ENCODE data around the gene HAUS2. TPM values are rescaled to one million over a fixed set of nuclear protein-coding genes. Genes with fewer than 3 reads are reported as not detected.

Gene HAUS2
- polyA plus RNA-seq, 1 donor from 2014 or later, result 76.0 TPM

GRCh38 chr15:42612367-42612912 lies 63.8 kb downstream of the HAUS2 start:
- H3K4me3 ChIP-seq (ENCODE audit: low read length), result no peak overlapping the region
- H3K27ac ChIP-seq (ENCODE audit: low read length), result no peak overlapping the region
- H3K27me3 ChIP-seq (ENCODE audit: insufficient read depth, low read depth, low read length), result no peaks in the 10 kb centered on the region
- no peaks in the 10 kb centered on the region for H4K20me1 ChIP-seq (ENCODE audit: insufficient read depth)
- H3K9ac ChIP-seq (ENCODE audit: low read length), result no peak overlapping the region
- H3K9me3 ChIP-seq (ENCODE audit: low read length), result no peaks in the 10 kb centered on the region
- H3K4me2 ChIP-seq (ENCODE audit: low read length), result no peak overlapping the region
- H3K79me2 ChIP-seq (replicated peaks; ENCODE audit: insufficient read depth, low read length), result no peaks in the 10 kb centered on the region
- H3F3A ChIP-seq (ENCODE audit: insufficient read depth, low read length, poor library complexity, severe bottlenecking), result no peaks in the 10 kb centered on the region
- H3K9me2 ChIP-seq (ENCODE audit: insufficient read depth, low read length), result no peaks in the 10 kb centered on the region
- no peaks in the 10 kb centered on the region for H3K36me3 ChIP-seq (ENCODE audit: insufficient read depth, low read length)
- no peak overlapping the region for H2AFZ ChIP-seq (ENCODE audit: low read depth, low read length)
- TF ChIP-seq REST (IDR thresholded peaks at IDR 0.05; ENCODE audit: borderline replicate concordance), result no peak
- no peak for TF ChIP-seq RAD21 (conservative IDR thresholded peaks at IDR 0.05)
- no peak for TF ChIP-seq EP300 (conservative IDR thresholded peaks at IDR 0.05; ENCODE audit: poor library complexity, severe bottlenecking)
- TF ChIP-seq CTCF (IDR thresholded peaks at IDR 0.05; ENCODE audit: poor library complexity, severe bottlenecking), result no peak
- TF ChIP-seq TAF1 (IDR thresholded peaks at IDR 0.05; ENCODE audit: low read depth), result no peak
- TF ChIP-seq POLR2AphosphoS5 (IDR thresholded peaks at IDR 0.05), result no peak
- TF ChIP-seq EZH2 (IDR thresholded peaks at IDR 0.05; ENCODE audit: borderline replicate concordance, insufficient read depth, low read length, poor library complexity, severe bottlenecking), result no peak
- no peak for TF ChIP-seq MXI1 (conservative IDR thresholded peaks at IDR 0.05; ENCODE audit: poor library complexity, severe bottlenecking)
- no peak for TF ChIP-seq SMC3 (conservative IDR thresholded peaks at IDR 0.05; ENCODE audit: poor library complexity)

- no peaks in the 10 kb centered on the region for H3K36me3 ChIP-seq (ENCODE audit: insufficient read depth, low read length)
- H3K27me3 ChIP-seq (ENCODE audit: insufficient read depth, low read depth, low read length), result no peaks in the 10 kb centered on the region
- H4K20me1 ChIP-seq (ENCODE audit: insufficient read depth), result no peaks in the 10 kb centered on the region
- TF ChIP-seq REST (IDR thresholded peaks at IDR 0.05; ENCODE audit: borderline replicate concordance) (no peak), EZH2 (IDR thresholded peaks at IDR 0.05; ENCODE audit: borderline replicate concordance, insufficient read depth, low read length, poor library complexity, severe bottlenecking) (no peak), RAD21 (conservative IDR thresholded peaks at IDR 0.05) (no peak), EP300 (conservative IDR thresholded peaks at IDR 0.05; ENCODE audit: poor library complexity, severe bottlenecking) (no peak), TAF1 (IDR thresholded peaks at IDR 0.05; ENCODE audit: low read depth) (no peak)
- H3K9me2 ChIP-seq (ENCODE audit: insufficient read depth, low read length), result no peaks in the 10 kb centered on the region
- H3K79me2 ChIP-seq (replicated peaks; ENCODE audit: insufficient read depth, low read length), result no peaks in the 10 kb centered on the region
- H2AFZ ChIP-seq (ENCODE audit: low read depth, low read length), result no peak overlapping the region
- no peak overlapping the region for H3K9ac ChIP-seq (ENCODE audit: low read length)
- H3K9me3 ChIP-seq (ENCODE audit: low read length), result no peaks in the 10 kb centered on the region
- no peak overlapping the region for H3K4me2 ChIP-seq (ENCODE audit: low read length)
- H3K27ac ChIP-seq (ENCODE audit: low read length), result no peak overlapping the region
- H3F3A ChIP-seq (ENCODE audit: insufficient read depth, low read length, poor library complexity, severe bottlenecking), result no peaks in the 10 kb centered on the region
- no peak overlapping the region for H3K4me3 ChIP-seq (ENCODE audit: low read length)
Measured at GRCh38 chr15:42616107-42616506, 67.5 kb downstream of the HAUS2 start.

Other genes starting within 250 kb of the HAUS2 start
- gene CAPN3, start 189.3 kb upstream of the HAUS2 start, polyA plus RNA-seq, result 1.5 TPM in 1 of 2 replicates, not detected in the other
- 18.6 and 24.0 TPM in 2 replicates for gene ZNF106, start 57.7 kb upstream of the HAUS2 start, polyA plus RNA-seq
- 36.6 and 40.7 TPM in 2 replicates for gene SNAP23, start 53.2 kb upstream of the HAUS2 start, polyA plus RNA-seq
- 8.4 and 11.6 TPM in 2 replicates for gene LRRC57, start within 50 bp of the HAUS2 start, polyA plus RNA-seq
- 6.4 and 7.1 TPM in 2 replicates for gene STARD9, start 26.8 kb downstream of the HAUS2 start, polyA plus RNA-seq
- 14.4 and 16.8 TPM in 2 replicates for gene CDAN1, start 188.3 kb downstream of the HAUS2 start, polyA plus RNA-seq

All from neural cell (in vitro differentiated cells).